ENCODE results near the gene POMGNT2.

Gene POMGNT2

GRCh38 chr3:43105596-43106292 lies at the start of gene POMGNT2:
Gene POMGNT2, minus strand, starts transcription at chr3:43106079. Its CDS starts 24,648 bp downstream, at chr3:43081431.
- peak; percentile 94 for DNase-seq

GRCh38 chr3:43154980-43155379 lies 49.1 kb upstream of the POMGNT2 start:
- no peak for DNase-seq

GRCh38 chr3:43153216-43154083 lies 47.6 kb upstream of the POMGNT2 start:
- no peak for DNase-seq

GRCh38 chr3:43152649-43153048 lies 46.8 kb upstream of the POMGNT2 start:
- DNase-seq = no peak

GRCh38 chr3:43148033-43148432 lies 42.2 kb upstream of the POMGNT2 start:
- DNase-seq = no peak

- DNase-seq = no peak
These were observed 40.7 kb upstream of the POMGNT2 start for GRCh38 chr3:43146599-43146998.

GRCh38 chr3:43144761-43145490 lies 39.0 kb upstream of the POMGNT2 start:
- DNase-seq = no peak

- no peak for DNase-seq
These were observed 36.6 kb upstream of the POMGNT2 start for GRCh38 chr3:43142472-43142871.

GRCh38 chr3:43138488-43139231 lies 32.8 kb upstream of the POMGNT2 start:
- no peak for DNase-seq

GRCh38 chr3:43132870-43133636 lies 27.2 kb upstream of the POMGNT2 start:
- DNase-seq = no peak

- DNase-seq = no peak
These were observed 26.3 kb upstream of the POMGNT2 start for GRCh38 chr3:43132193-43132592.

GRCh38 chr3:43128464-43128863 lies 22.6 kb upstream of the POMGNT2 start:
- no peak for DNase-seq

GRCh38 chr3:43126536-43126935 lies 20.7 kb upstream of the POMGNT2 start:
- DNase-seq = no peak

GRCh38 chr3:43123895-43124294 lies 18.0 kb upstream of the POMGNT2 start:
- DNase-seq = no peak

- DNase-seq = no peak
These were observed 15.1 kb upstream of the POMGNT2 start for GRCh38 chr3:43120937-43121336.

- no peak for DNase-seq
These were observed 11.4 kb upstream of the POMGNT2 start for GRCh38 chr3:43117257-43117656.

- DNase-seq = no peak
These were observed 7.8 kb upstream of the POMGNT2 start for GRCh38 chr3:43113671-43114070.

GRCh38 chr3:43106293-43106628 lies 382 bp upstream of the POMGNT2 start:
- DNase-seq = no peak

GRCh38 chr3:43104660-43105595 lies 951 bp downstream of the POMGNT2 start:
- peak; percentile 59 for DNase-seq

- DNase-seq = no peak
These were observed 1.8 kb downstream of the POMGNT2 start for GRCh38 chr3:43104039-43104438.
